Stimulated activated CD8-positive, alpha-beta memory T cell treated with anti-CD3 and anti-CD28 coated beads, Interleukin-4, amount 100 ng/mL, for 1 hour (primary cell): ENCODE measurements around the gene SLC19A2.

Source experiments
- DNase-seq, 2 donors: peaks; one replicate each; pipeline ENCODE4 v3.0.0-alpha.2; 2020; ENCODE audit warnings: low read depth in 2 of 2, low spot score in 1 of 2

The SLC19A2 gene

GRCh38 chr1:169478094-169478672 lies 7.6 kb downstream of the SLC19A2 start:
- no peak for DNase-seq

GRCh38 chr1:169475806-169476387 lies 9.8 kb downstream of the SLC19A2 start:
- DNase-seq, result no peak

- DNase-seq, result no peak
These were observed 11.3 kb downstream of the SLC19A2 start for GRCh38 chr1:169474302-169474995.

- no peak for DNase-seq
These were observed 12.4 kb downstream of the SLC19A2 start for GRCh38 chr1:169473347-169473746.

GRCh38 chr1:169472738-169473137 lies 13.0 kb downstream of the SLC19A2 start:
- DNase-seq, result no peak

- no peak for DNase-seq
These were observed 16.8 kb downstream of the SLC19A2 start for GRCh38 chr1:169468982-169469381.

GRCh38 chr1:169466259-169467230 lies 19.2 kb downstream of the SLC19A2 start:
- DNase-seq, result no peak

GRCh38 chr1:169465281-169465680 lies 20.5 kb downstream of the SLC19A2 start:
- no peak for DNase-seq

- DNase-seq, result no peak
These were observed 23.4 kb downstream of the SLC19A2 start for GRCh38 chr1:169462385-169462784.

- DNase-seq, result no peak
These were observed 24.2 kb downstream of the SLC19A2 start for GRCh38 chr1:169461390-169462000.

GRCh38 chr1:169460191-169460833 lies 25.4 kb downstream of the SLC19A2 start:
- no peak for DNase-seq

GRCh38 chr1:169457443-169457842 lies 28.3 kb downstream of the SLC19A2 start:
- no peak for DNase-seq

GRCh38 chr1:169456029-169456428 lies 29.7 kb downstream of the SLC19A2 start:
- no peak for DNase-seq

GRCh38 chr1:169452921-169453320 lies 32.8 kb downstream of the SLC19A2 start:
- DNase-seq, result no peak

- no peak for DNase-seq
These were observed 34.4 kb downstream of the SLC19A2 start for GRCh38 chr1:169451218-169451824.

GRCh38 chr1:169443923-169444322 lies 41.8 kb downstream of the SLC19A2 start:
- DNase-seq, result no peak

GRCh38 chr1:169427081-169427641 lies 58.6 kb downstream of the SLC19A2 start, which contains the start of gene CCDC181:
Gene CCDC181 (minus strand): TSS chr1:169427474. CDS start chr1:169424927, 2,547 bp downstream.
- peak; percentile 16 to 23 for DNase-seq

GRCh38 chr1:169426174-169426705 lies 59.5 kb downstream of the SLC19A2 start:
- DNase-seq, result no peak

GRCh38 chr1:169421309-169421708 lies 64.4 kb downstream of the SLC19A2 start:
- DNase-seq, result no peak
